GM12873 (cell line): ENCODE results near the gene PROCR.

Experiments used
- TF ChIP-seq, protein P1 (sequence below): IDR thresholded peaks from 2 replicates; pipeline ENCODE4 v1.5.1; 2012; ENCODE audit warnings: low read depth, mild to moderate bottlenecking, moderate library complexity, low read length, control low read depth; ENCODE audit not compliant: insufficient read depth; ENCODE audit errors: missing control alignments

PROCR gene

DNA sequence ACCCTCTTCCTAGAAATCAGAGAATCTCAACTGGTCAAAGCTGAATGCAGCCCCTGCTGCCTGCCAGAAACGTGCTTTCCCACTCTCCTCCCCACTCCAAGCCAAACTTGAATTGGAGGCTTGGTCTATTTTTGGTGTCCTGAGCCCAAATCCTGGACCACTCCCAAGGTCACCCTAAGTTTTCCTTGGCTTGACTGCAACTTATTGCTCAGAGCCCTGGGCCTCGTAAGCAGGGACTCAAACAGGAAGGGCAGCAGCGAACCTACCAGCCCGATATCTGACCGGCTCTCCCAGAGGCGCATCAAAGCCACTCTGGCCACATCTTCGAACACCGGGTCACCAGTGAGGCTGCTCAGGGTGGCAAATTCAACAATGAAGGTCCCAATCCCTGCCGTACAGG is 37.4 kb upstream of the PROCR start:
- TF ChIP-seq, protein P1, sequence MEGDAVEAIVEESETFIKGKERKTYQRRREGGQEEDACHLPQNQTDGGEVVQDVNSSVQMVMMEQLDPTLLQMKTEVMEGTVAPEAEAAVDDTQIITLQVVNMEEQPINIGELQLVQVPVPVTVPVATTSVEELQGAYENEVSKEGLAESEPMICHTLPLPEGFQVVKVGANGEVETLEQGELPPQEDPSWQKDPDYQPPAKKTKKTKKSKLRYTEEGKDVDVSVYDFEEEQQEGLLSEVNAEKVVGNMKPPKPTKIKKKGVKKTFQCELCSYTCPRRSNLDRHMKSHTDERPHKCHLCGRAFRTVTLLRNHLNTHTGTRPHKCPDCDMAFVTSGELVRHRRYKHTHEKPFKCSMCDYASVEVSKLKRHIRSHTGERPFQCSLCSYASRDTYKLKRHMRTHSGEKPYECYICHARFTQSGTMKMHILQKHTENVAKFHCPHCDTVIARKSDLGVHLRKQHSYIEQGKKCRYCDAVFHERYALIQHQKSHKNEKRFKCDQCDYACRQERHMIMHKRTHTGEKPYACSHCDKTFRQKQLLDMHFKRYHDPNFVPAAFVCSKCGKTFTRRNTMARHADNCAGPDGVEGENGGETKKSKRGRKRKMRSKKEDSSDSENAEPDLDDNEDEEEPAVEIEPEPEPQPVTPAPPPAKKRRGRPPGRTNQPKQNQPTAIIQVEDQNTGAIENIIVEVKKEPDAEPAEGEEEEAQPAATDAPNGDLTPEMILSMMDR: no peak

DNA sequence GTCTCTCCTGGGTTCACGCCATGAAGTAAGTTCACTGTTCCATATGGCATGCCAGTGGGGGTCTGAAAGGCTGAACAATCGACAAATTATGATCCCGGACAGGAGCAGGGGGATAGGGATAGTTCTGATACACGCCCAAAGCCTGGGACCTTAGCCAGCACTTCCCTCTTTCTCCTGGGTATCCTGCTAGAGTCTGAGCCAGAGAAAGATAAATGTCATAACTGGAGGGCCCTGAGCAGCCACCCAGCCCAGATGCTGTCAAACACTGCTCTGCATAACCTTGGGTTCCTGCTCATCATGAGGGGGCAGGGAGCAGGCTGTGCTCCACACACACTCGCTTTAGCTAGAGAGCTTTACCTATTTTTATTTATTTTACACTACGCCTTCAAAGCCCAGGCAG is 37.0 kb upstream of the PROCR start:
- TF ChIP-seq, protein P1: no peak

DNA sequence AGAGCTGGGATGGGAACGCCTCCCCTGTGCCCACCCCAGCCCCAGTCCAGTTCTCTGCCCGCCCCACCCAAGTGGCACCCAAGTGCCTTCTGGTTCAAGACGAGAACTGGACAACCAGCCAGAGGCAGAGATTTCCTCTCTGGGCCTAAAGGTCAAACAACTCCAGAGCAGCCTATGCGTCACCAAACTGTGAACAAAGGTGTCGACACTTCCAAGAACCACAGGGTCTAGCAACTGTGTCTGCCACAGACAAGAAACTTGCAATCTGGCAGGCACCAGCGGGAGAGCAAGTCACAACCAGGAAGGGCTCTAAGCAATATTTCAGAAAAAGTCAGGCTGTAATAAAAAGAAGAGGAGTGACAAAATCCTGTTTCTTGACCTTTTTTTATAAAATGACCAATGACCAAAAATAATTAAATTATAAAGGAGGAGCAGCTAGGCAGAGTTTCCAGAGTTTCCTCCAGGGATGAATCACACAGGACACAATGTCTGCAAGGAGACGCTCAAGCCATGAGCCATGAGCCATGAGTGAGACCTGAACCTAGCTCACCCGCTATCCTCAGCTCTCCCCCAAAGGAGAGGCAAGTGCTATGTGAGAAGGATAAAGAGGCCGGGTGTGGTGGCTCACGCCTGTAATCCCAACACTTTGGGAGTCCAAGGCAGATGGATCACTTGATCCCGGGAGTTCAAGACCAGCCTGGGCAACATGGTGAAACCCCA is 35.8 kb upstream of the PROCR start:
- TF ChIP-seq, protein P1: no peak

DNA sequence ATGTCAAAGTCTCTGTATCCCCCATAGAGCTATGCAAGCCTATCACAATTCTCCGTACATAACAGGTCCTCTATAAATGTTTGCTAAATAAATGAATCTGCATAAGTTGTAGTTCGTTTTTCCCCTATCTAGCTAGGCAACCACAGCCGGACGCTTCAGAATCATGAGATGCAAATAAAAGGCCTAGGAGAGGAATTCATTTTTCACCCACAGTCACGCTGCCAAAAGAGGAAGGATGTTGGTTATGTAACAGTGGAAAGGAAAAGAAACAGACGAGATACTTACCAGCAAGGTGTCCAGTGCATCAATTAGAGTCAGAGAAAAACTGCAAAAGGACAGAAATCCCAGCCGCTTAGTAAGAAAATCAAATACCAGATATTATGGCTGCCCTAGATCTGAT is 27.2 kb upstream of the PROCR start:
- TF ChIP-seq, protein P1: no peak

DNA sequence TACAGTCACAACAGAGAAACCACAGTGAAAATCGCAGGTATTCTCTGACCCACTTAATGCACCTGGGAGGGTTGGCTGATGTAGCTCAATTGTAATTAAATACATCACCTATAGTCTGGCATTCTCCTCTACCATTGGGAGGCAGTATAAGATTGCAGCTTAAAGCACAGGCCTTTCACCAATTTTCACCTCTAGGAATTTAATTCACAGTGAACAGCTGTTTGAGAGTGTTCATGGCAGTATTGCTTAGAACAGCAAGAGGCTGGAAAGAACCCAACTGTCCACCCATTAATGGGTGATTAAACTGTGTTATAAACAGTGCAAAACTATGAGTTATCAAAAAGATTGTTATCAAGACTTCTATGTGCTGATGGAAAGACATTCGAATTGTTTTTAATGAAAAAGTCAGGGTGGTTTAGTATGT is 26.7 kb upstream of the PROCR start:
- TF ChIP-seq, protein P1: peak; percentile 58

DNA sequence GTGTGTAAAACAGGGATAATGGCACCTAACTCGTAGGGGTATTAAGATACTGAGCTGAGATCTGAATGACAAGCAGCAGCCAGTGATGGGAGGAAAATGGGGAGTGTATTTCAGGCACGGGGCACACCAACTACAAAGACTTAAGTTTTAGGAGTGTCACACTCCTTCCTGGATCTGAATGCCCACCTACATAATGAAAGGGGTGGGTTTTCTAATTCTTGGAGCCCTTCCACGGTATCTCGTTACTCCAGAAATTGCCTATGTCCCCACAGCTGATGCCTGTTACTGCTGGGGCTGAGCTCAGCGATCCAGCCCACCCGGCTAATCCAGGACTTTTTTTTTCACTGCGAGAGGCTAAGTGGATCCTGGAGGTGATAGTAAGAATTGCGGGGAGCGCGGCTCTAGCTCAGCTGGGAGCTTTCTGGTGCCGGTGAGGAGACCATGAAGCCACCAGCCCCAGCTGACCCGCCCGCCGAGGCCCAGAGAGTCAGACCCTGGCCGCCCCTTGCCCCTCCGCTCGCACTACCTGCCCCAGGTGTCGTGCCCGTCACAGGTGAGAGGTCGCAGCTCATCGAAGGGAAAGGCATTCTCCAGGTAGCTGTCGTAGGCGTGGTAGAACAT is 25.5 kb upstream of the PROCR start:
- TF ChIP-seq, protein P1: no peak

DNA sequence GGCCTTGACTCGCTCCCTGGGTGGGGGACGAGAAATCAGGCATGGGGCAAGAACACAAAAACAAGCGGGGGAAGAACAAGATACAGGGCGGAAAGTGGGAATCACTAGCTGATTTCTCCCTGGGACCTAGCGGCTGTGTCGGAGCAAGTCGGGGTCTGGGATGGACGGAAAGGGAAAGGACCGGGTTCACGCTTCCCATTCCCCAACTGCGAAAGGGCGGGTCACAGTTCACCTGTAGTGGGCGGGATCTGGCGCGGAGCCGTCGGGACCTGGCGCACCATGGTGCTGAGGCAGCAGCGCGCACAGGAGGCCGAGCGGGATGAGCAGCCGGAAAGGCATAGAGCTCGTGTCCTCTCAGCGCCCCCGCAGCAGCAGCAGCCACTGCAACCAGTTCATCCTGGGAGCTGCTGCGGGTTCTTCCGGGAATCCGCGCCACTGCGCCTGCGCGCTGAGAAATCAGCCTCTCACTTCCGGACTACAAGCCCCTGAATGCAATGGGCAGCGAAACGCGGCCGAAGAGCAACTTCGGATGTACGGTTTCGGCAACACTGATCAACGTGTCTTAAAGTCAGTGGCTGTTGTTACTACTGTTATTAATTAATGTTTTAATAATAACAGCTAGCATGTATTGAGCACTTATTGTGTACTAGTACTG is 24.8 kb upstream of the PROCR start, which contains the start of gene EDEM2:
TSS of gene EDEM2 (minus strand) at position 417 of the 655 bp plus-strand sequence. CDS start at position 339, 78 bp downstream.
- TF ChIP-seq, protein P1: no peak
